GM21619 (cell line): ENCODE measurements around the gene SLC16A6.
A peak's percentile ranks its signal among the peaks of the same experiment; 100 is the strongest.
"Not testable (repeated sequence)": the region's sequence is repeated elsewhere in the genome, so short reads cannot be mapped to it uniquely, and the experiment has no call there.

ENCODE experiments used
- ATAC-seq: cut with Tn5 transposase; IDR thresholded peaks from one replicate; pipeline ENCODE4 v1.9.1; 2021; ENCODE audit not compliant: unreplicated experiment

SLC16A6 gene

DNA sequence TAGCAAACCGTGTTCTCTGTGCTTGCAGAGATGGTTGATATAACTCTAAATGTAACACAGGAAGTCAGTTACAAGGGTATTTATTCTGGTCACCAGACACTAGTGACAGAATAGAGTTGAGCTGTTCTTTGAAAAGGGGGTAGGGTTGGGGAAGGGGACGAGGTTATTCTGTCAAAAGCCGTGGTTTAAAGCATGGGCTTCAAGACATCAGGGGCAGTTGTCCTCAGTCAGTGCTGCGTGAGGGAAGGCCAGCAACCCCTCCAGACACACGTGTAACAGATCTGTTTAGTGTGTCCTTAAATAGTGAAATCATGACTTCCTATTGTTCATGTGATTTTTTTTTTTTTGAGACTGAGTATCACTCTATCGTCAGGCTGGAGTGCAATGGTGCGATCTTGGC is 37.5 kb downstream of the SLC16A6 start:
- ATAC-seq: not testable (repeated sequence)

DNA sequence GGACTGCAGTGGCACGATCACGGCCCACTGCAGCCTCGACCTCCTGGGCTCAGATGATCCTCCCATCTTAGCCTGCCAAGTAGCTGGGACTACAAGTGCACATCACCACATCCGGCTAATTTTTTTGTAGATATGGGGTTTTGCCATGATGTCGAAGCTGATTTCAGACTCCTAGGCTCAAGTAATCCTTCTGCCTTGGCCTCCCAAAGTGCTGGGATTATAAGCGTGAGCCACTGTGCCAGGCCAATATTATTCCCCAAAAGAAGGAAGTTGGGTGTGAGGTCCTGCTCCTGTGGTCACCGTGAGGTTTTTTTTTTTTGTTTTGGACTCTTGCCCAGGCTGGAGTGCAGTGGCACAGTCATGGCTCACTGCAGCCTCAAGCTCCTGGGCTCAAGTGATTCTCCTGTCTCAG is 41.6 kb downstream of the SLC16A6 start:
- ATAC-seq: no peak

DNA sequence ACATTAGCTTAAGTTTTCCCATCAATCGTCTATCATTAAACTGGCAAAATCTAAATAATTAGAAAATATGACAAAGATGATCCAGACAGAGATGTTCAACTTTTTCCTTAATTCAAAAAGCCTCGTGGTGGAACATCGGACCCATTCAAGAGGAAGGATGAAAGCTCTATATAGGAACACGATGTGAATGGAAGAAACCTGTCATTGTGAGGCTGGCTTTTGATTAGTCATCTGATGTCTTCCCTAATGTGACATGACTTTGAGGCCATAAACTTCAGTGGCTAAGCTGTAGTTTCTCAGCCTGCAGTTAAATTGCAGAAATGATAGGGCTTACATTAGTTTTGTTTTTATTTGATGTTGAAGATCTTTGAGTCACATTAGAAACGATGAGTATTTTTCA is 42.0 kb downstream of the SLC16A6 start:
- ATAC-seq: no peak

DNA sequence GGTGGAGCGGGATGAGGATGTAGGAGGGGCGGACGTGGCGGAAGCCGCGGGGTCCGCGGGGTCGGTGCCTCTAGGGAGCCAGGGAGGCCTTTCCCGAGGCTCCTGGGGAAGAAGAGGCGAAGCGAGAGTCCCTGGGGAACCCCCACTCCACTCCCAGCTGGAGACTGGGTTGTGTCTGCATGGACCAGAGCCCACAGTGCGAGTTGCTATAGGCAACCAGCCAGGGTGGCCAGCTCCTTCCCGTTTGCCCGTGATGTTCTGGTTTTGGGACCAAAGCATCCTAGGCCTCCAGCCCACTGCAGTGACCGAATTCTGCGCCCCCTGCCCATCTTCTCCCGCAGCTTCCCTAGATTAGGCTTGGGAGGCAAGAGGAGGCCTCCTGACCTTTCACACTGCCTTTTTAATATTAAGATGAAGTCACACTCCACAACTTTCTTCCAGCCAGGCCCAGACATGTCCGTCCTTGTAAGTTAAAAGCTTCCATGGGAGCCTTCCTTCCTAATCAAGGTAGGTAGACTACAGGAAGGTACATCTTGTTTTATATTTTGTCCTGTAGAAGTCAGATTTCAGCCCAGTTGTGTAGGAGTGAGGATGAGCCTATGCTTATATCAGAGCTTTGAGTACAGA is 42.6 kb downstream of the SLC16A6 start:
- ATAC-seq: peak; percentile 22

DNA sequence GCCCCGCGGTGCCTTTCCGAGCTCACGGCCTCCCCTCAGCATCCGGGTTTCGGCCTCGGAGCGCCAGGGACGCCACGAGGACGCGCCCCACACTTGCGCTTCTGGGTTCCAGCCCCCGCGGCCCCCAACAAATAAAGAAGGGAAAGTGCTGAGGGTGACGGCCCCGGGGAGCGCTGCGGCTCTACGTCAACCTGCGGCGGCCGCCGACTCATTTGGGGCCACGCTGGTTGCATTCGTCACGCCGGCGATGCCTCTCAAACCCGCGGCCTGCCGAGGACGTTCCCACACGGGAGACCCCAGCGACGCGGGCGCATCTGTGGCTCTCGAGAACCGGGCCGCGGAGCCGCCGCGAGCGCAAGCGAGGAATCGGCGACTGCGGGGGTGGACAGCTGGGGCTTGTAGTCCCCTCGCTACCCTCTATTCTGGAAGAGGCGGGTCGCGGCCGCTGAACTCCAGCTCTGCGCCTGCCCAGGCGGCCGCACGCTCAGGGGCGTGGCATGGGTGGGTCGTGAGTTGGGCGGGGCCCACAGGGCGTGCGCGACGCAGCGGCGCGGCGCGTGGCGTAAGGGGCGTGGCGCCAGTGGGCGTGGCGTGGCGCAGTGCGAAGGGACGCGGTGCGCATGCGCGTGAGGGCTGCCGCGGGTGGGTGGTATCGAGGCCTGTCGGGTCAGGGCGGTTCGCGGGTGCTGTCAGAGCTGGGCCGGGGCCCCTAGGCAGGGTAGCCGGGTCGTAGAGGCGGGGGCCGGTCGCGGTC is 43.3 kb downstream of the SLC16A6 start, which contains the start of gene AMZ2:
AMZ2 (plus strand) TSS at position 599 of the 754 bp plus-strand sequence. CDS start 2,145 bp downstream, outside the sequence.
- peak; percentile 80 for ATAC-seq

DNA sequence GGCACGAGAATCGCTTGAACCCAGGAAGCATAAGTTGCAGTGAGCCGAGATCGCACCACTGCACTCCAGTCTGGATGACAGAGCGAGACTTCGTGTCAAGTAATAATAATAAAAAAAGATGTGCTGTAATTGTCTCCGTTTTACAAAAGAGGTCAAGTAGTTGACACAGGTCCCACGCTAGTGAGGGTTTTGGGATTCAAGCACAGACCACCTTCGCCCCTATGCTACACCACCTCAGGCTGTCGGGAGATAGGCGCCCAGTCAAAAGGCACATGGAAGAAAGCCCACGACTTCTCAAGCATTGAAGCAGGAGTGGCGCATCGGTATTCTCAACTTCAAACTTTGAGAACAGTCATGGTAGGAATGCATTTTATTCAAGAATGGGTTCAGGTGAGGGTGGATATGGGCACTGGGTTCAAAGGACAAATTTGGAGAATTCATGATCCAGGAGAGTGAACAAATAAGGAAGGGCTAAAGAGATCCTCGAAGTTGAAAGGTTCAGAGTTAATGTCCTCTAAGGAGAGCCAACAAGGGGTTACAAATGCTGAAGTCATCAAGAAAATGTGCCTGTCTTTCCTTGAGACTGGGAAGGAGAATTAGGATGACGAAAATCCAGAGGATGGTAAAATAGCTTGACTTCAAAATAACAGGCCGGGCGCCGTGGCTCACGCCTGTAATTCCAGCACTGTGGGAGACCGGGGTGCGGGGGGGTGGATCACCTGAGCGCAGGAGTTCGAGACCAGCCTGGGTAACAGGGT is 44.5 kb downstream of the SLC16A6 start:
- ATAC-seq: no peak

DNA sequence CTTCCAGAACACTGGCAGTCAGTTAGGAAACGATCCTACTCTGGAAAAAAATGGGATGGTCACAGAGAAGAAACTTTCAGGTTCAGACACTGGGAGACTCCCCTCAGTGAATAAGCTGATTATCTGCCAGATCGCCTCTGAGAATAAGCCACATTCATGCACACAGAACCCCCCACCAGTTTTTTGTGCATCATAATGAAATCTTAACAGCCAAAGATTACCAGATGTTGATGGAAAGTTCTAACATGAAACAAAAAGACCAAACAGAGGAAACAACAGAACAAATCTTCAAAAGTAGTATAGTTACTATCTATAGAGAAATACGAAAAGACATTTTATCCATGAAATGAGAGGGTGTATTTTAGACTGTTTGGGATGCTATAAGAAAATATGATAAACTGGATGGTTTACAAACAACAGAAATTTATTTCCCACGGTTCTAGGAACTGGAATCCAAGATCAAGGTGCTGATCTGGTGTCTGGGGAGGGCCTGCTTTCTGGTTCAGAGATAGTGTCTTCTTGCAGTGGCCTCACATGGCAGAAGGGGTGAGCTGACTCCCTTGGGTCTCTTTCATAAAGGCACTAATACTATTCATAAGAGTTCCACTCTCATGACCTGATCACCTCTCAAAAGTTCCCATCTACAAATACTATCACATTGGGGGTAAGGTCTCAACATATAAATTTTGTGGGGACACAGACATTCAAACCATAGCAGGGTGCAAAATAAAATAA is 51.1 kb downstream of the SLC16A6 start:
- ATAC-seq: no peak

DNA sequence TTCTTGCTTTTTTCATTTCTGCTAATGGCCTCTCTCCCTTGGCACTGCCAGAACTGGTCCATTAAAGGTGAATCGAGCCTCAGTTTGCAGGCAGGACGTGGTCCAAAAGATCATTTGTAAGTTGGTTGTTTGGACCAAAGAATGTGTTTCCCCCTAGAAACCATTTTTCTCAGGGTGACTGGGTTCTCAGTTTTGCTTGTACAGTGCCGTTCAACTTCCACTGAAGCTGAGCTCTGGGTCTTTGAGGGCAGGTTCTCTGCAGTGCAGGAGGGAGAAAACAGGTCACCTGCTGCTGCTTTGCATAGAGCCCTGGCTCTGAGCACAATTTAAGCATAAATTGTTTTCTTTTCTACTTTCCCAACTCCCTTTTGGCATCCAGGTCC is 52.1 kb downstream of the SLC16A6 start:
- peak; percentile 15 for ATAC-seq

DNA sequence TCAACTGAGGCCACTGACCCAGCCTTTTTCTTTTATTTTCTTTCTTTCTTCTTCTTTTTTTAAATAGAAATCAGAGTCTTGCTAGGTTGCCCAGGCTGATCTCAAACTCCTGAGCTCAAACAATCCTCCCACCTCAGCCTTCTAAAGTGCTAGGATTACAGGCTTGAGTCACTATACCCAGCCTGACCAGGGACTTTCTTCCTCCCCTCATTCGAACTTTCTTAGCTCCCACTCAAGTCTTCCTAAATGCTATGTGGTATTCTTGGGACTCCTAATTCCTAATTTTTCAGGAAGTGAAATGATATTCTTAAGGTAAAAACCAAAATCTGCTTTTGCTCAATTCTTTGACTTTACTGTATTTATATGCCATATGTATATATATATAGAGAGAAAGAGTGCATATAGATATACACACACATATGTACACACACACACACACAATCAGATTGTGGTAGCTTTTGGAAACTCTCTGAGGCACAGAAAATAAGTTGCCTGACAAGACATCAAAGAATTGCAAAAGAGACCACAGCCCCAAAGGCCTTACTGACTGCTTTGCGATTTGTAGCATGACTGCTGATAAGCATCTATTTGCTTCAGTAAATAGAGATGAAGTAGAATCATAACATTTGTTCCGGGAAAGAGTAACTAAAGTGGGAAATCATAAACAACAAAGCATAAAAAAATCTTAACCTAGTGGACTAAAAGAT is 52.6 kb downstream of the SLC16A6 start:
- peak; percentile 1 for ATAC-seq

DNA sequence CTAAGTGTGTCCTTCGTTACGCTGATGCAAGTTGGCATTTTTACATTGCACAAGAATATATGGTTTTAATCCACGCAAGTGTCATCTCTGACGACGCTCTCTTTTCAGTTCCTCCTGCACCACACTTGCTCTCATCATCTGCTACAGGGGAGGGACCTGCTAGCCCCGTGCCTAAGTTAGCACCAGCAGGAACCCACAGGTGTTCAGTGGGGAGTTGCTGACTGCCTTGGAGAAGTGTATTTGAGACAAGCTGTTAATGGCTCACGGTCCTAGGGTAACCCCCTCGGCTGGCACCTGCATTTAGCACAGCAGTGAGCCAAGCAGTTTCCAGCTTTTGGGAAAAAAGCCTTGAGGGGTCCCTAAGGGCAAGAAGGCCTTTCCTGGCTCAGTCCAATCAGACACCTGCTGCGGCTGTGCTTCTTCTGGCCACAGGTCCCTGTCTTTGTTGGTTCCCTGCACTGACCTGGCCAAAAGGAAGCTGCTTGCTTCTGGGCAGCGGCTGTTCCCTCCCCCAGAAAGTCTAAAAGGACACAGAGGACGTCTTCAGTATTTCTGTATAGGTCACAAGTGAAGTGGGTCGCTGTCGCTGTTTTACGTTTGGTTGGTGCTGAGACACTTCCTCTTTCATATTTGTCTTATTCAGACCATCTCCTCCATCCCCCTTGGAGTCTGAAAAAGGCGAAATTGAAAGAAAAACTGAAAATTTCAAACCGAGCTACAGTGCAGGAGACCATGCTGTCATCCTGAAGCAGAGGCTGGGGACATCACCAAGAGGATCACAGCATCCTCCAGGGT is 53.4 kb downstream of the SLC16A6 start:
- peak; percentile 63 for ATAC-seq

DNA sequence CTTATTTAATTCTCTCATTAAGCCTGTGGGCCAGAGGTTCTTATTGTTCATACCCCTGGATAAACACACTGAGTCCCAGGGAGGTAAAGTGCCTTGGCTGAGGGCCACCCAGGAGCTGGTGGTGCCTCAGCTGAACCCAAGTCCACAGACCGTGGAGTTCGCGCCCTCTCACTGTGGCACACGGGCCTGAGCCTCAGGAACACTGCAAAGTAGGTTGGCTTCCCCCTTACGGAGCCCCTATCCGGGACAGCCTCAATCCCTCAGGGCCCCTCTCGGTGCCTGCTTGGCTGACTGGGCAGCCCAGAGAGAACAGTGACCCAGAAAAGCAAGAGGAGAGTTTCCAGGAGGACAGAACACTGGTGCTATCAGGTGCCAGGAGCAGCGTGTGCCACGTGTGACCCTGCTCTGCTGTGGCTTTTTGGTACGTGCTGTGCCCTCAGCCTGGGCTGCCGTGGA is 55.6 kb downstream of the SLC16A6 start:
- not testable (repeated sequence) for ATAC-seq

DNA sequence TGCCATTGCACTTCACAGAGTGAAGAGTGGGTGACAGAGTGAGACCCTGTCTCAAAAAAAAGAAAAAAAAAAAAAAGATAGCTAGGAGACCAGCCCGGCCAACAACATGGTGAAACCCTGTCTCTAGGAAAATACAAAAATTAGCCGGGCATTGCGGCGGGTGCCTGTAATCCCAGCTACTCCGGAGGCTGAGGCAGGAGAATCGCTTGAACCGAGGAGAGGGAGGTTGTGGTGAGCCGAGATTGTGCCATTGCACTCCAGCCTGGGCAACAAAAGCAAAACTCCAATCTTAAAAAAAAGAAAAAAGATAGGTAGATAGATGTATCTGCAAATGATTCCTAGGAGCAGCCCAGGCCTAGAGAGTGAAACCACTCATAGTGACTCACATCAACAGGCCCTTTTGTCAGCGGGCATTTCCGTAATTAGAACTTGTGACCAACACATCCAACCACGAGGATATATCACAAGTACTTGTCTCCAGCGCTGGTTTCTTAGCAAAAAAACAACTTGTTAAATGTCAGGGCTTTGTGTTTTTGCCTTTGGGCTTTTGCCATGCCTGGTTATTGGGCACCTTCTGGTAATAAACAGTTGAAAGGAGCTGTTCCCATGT is 56.1 kb downstream of the SLC16A6 start:
- peak; percentile 34 for ATAC-seq

DNA sequence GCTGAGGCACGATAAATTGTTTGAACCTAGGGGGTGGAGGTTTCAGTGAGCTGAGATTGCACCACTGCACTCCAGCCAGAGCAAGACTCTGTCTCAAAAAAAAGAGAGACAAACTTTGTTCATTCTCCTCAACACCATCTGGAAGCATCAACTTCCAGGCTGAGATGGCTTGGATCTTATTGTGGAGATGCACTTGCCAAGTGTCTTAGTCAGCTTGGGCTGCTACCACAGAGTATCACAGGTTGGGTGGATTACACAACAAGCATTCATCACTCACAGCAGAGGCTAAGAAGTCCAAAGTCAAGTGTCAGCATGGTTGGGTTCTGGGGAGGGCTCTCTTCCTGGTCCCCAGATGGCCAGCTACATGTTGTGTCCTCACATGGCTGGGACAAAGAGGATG is 58.2 kb downstream of the SLC16A6 start:
- not testable (repeated sequence) for ATAC-seq

DNA sequence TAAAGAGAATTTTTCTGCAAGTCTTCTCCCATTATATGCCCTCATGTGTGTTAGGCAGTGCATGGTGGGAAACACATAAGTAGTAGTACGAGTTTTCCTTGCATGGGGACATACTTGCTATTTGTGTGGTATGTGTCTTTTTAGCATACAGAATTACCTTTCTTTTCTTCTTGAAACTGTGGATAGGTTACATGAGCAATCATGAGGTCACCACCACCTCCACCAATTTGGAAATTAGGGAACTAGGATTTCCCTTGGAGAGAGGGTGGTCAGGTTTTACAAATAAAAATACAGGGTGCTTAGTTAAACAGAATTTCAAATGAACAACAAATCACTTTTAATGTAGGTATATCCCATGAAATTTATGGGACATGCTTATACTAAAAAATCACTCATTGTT is 59.4 kb downstream of the SLC16A6 start:
- no peak for ATAC-seq

DNA sequence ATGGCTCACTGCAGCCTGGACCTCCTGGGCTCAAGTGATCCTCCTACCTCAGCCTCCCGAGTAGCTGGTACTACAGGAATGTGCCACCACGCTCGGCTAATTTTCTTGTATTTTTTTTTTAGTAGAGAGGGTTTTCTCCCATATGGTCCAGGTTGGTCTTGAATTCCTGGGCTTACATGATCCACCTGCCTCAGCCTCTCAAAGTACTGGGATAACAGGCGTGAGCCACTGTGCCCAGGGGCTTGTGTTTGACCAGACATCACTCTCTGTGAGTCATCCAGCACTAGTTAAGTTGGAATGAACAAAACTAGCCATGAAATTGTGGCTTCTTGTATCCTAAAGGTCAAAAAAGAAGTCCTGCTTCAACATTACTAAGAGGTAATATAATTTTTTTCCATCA is 59.8 kb downstream of the SLC16A6 start:
- not testable (repeated sequence) for ATAC-seq

DNA sequence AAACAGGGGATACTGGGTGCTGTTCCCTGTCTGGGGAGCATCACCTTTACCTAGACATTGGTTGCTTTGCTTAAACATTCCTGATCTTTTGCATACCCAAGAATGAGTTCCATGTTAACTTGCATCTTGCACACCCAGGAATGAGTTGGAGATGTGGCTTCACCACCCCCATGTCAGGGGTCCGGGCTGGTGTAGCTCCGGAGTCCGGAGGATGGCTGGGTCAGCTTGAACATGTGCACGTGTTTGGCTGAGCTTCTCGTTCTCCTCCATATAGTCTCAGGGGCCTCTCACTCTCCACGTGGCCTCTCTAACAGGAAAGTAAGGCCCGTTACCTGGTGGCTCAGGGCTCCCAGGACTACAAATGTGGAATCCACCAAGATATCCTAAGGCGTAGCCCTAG is 61.3 kb downstream of the SLC16A6 start:
- ATAC-seq: no peak

DNA sequence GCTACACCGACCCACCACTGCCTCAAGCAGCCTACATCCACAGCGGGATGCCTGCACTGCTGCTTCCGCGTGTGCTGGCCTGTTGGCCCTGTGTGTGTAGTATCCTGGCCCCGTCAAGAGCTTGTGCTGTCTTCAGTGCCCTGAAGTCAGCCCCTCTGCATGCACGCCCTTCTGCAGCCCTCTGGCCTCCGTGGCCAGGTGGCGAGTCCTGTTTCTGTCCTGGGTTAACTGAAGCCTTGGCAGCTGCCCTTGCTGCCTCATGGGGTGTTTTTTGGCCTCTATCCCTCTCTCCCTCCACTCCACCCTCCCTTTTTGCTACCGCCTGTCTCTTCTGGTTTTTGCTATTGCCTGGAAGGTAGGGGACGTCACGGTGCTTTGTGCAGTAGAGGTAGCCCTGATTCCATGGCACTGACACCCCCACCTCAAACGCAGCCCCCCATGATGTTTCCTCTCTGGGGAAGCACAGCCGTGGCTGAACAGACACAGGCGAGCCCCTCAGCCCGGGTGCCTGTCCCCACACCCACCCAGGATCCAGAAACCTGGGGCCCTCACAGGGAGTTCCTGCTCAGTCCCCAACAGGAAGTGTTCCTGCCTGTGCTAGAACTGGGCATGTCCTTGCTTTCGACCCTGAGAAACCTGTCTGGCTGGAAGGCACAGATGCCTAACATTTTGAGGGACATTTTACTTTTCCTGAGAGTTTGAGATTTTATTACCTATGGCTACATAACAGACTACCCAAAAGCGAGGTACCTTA is 61.9 kb downstream of the SLC16A6 start:
- ATAC-seq: no peak

DNA sequence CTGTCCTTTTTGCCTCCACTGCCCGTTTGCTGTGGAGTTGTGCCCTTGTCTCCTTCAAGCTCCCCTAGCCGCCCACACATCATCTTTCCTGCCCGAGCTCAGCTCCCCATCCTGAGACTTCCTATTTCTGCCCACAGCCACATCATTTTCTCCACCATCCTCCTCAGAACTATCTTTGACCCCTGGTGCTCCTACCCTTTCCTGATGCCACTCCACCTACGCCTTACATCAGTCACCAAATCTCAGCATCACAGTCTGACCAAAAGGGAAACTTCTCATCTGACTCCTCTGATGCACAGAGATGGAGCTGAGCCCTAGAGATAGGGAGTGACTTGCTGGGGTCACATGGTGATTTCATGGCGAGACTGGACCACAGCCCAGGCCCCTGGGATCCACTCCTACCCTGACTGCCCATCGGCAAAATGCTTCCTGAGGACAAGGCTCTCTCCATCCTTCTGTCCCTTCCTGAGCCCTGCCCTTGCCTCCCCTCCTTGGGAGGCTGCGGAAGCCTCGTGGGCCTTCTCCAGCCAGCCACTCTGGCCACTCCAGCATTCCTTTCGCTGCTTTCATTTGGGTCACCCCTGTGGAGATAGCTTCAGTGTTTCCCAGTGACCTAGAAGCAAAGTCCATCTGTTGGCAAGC is 62.8 kb downstream of the SLC16A6 start:
- not testable (repeated sequence) for ATAC-seq
